GM12878 (cell line): ENCODE results near the gene DNAH8. TPM values are rescaled to one million over a fixed set of nuclear protein-coding genes. Genes with fewer than 3 reads are reported as not detected.
A peak's percentile ranks its signal among the peaks of the same experiment; 100 is the strongest.

Experiments used
- BCL11A ChIP-seq: IDR thresholded peaks from 2 replicates; pipeline ENCODE4 v1.6.1; 2011; ENCODE audit warnings: low read depth, low read length
- CHD1 ChIP-seq: IDR thresholded peaks from 2 replicates; pipeline ENCODE4 v1.6.1; 2012; ENCODE audit warnings: low read depth, low read length, improper control_type of control experiment
- EGR1 ChIP-seq, 2 experiments: IDR thresholded peaks; 1 replicate in 1 of 2; 2 replicates in 1 of 2; pipeline ENCODE4 v1.6.1; 2011 to 2012; ENCODE audit warnings: low read depth in 2 of 2, low read length in 2 of 2, borderline replicate concordance in 1 of 2, mild to moderate bottlenecking in 1 of 2, moderate library complexity in 1 of 2
- EP300 ChIP-seq, 2 experiments: fragments of 150-350 bp in 1 of 2; IDR thresholded peaks; 2 replicates each; pipeline ENCODE4 v1.6.1; 2011 to 2012; ENCODE audit warnings: low read depth in 2 of 2, low read length in 2 of 2, borderline replicate concordance in 1 of 2, improper control_type of control experiment in 1 of 2, inconsistent platforms in 1 of 2; ENCODE audit not compliant: control insufficient read depth in 1 of 2
- FOS ChIP-seq: IDR thresholded peaks from 3 replicates; pipeline ENCODE4 v1.6.1; 2011; ENCODE audit warnings: borderline replicate concordance; ENCODE audit not compliant: insufficient read length; ENCODE audit errors: extremely low read depth
- IKZF2 ChIP-seq, 2 experiments: fragments of 450-650 bp; IDR thresholded peaks; 2 replicates each; pipeline ENCODE4 v1.6.1; 2017; ENCODE audit warnings: mild to moderate bottlenecking in 2 of 2, moderate library complexity in 2 of 2
- MEF2A ChIP-seq: IDR thresholded peaks from 2 replicates; pipeline ENCODE4 v1.6.1; 2011; ENCODE audit warnings: low read depth, mild to moderate bottlenecking, low read length, moderate library complexity; ENCODE audit not compliant: insufficient read depth
- MTA2 ChIP-seq: fragments of 450-650 bp; IDR thresholded peaks from 2 replicates; pipeline ENCODE4 v1.6.1; 2016; ENCODE audit warnings: low read depth, mild to moderate bottlenecking, moderate library complexity
- RBBP5 ChIP-seq: fragments of 200-600 bp; sonication (generic); conservative IDR thresholded peaks from 2 replicates; pipeline ENCODE4 v1.6.1; 2016
- SMARCA5 ChIP-seq: fragments of 450-650 bp; IDR thresholded peaks from 2 replicates; pipeline ENCODE4 v1.6.1; 2017; ENCODE audit warnings: mild to moderate bottlenecking
- TCF12 ChIP-seq: IDR thresholded peaks from 2 replicates; pipeline ENCODE4 v1.6.1; 2011; ENCODE audit warnings: low read depth, mild to moderate bottlenecking, low read length
- ZNF24 ChIP-seq: fragments of 450-650 bp; IDR thresholded peaks from 2 replicates; pipeline ENCODE4 v1.6.1; 2017; ENCODE audit warnings: antibody characterized with exemption, mild to moderate bottlenecking
- polyA plus RNA-seq, 11 experiments: library from polyadenylated mRNA; depleted of rRNA in 4 of 11; unstranded in 6 of 11; stranded (reverse) in 5 of 11; fragments of >200 nt; fragmentation: Nextera tagmentation in 4 of 11; fragmentation: Illumina TruSeq in 1 of 11; extraction: Ambion mirVana in 4 of 11; extraction: Trizol in 1 of 11; gene quantifications; 1 replicate in 1 of 11; 2 replicates in 10 of 11; pipeline versions ENCODE4 v1.2.1 to v1.2.3, GENCODE V29; 2011 to 2016; ENCODE audit warnings: inconsistent platforms in 2 of 11, missing spikeins in 2 of 11, low read depth in 1 of 11
- total RNA-seq, 4 experiments: library from RNA; depleted of rRNA in 3 of 4; stranded (reverse); fragments of >200 nt in 3 of 4; fragmentation: Illumina TruSeq in 1 of 4; extraction: Trizol in 1 of 4; gene quantifications; 2 replicates each; pipeline versions ENCODE4 v1.2.1 to v1.2.3, GENCODE V29; 2013 to 2021
- TF ChIP-seq, protein P1 (sequence below): fragments of 150-350 bp; IDR thresholded peaks from 2 replicates; pipeline ENCODE4 v1.6.1; 2014; ENCODE audit warnings: mild to moderate bottlenecking, low read depth, low read length
- TF ChIP-seq, protein P2 (sequence below): IDR thresholded peaks from 2 replicates; pipeline ENCODE4 v1.6.1; 2011; ENCODE audit warnings: borderline replicate concordance, low read depth, mild to moderate bottlenecking, moderate library complexity, low read length; ENCODE audit not compliant: insufficient read depth, poor library complexity, severe bottlenecking
- TF ChIP-seq, protein P3 (sequence below): IDR thresholded peaks from 2 replicates; pipeline ENCODE4 v1.6.1; 2011; ENCODE audit warnings: low read depth, low read length, improper control_type of control experiment, borderline replicate concordance
- TF ChIP-seq, protein P4 (sequence below): fragments of 450-650 bp; IDR thresholded peaks from 2 replicates; pipeline ENCODE4 v1.6.1; 2016; ENCODE audit warnings: mild to moderate bottlenecking, moderate library complexity, borderline replicate concordance
- TF ChIP-seq, protein P5 (sequence below): fragments of 450-650 bp; IDR thresholded peaks from 2 replicates; pipeline ENCODE4 v1.6.1; 2016; ENCODE audit warnings: mild to moderate bottlenecking

DNAH8 gene
- total and polyA plus RNA-seq, 10 of the 15 experiments (the other 5 are each of a cell fraction or from before 2014, with no cell fraction given), result 0.02 to 0.34 (median 0.10) TPM; not detected in 3

DNA sequence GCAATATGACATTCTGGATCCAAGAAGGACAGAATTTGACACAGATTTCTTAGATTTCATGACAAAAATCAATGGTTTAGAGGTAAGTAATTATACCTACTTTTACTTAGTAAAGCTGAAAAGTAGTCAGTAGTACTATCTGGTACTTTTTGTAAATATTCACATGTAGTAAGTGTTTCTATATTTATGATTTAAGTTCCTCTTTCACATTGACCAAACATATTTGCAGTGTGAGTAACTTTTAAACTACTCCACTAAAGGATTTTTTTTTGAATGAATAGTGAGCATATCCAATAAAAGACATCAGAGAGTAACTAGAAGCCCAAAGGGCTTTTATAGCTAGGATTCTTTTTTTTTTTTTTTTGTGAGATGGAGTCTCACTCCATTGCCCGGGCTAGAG, 60.8 kb downstream of the DNAH8 start (continued):
- no peak for TF ChIP-seq FOS
- TF ChIP-seq SMARCA5, result no peak
- TF ChIP-seq, protein P1, sequence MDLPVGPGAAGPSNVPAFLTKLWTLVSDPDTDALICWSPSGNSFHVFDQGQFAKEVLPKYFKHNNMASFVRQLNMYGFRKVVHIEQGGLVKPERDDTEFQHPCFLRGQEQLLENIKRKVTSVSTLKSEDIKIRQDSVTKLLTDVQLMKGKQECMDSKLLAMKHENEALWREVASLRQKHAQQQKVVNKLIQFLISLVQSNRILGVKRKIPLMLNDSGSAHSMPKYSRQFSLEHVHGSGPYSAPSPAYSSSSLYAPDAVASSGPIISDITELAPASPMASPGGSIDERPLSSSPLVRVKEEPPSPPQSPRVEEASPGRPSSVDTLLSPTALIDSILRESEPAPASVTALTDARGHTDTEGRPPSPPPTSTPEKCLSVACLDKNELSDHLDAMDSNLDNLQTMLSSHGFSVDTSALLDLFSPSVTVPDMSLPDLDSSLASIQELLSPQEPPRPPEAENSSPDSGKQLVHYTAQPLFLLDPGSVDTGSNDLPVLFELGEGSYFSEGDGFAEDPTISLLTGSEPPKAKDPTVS, result no peak
- TF ChIP-seq MEF2A, result peak; percentile 78; the same call in 1 of the 2 replicates
- peak in 1 of 2 experiments; percentile 45; a peak in 1 of 4 replicates for TF ChIP-seq EP300 (IDR thresholded peaks at IDR 0.05; ENCODE audit: borderline replicate concordance in 1 of 2, control insufficient read depth in 1 of 2, low read depth in 2 of 2, low read length in 2 of 2)
- TF ChIP-seq, protein P2, sequence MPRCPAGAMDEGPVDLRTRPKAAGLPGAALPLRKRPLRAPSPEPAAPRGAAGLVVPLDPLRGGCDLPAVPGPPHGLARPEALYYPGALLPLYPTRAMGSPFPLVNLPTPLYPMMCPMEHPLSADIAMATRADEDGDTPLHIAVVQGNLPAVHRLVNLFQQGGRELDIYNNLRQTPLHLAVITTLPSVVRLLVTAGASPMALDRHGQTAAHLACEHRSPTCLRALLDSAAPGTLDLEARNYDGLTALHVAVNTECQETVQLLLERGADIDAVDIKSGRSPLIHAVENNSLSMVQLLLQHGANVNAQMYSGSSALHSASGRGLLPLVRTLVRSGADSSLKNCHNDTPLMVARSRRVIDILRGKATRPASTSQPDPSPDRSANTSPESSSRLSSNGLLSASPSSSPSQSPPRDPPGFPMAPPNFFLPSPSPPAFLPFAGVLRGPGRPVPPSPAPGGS, result no peak
- TF ChIP-seq, protein P3, sequence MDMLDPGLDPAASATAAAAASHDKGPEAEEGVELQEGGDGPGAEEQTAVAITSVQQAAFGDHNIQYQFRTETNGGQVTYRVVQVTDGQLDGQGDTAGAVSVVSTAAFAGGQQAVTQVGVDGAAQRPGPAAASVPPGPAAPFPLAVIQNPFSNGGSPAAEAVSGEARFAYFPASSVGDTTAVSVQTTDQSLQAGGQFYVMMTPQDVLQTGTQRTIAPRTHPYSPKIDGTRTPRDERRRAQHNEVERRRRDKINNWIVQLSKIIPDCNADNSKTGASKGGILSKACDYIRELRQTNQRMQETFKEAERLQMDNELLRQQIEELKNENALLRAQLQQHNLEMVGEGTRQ, result no peak
- TF ChIP-seq EGR1 (IDR thresholded peaks at IDR 0.05; ENCODE audit: borderline replicate concordance in 1 of 2, low read depth in 2 of 2, low read length in 2 of 2), result no peak
- no peak for TF ChIP-seq BCL11A
- TF ChIP-seq, protein P4, sequence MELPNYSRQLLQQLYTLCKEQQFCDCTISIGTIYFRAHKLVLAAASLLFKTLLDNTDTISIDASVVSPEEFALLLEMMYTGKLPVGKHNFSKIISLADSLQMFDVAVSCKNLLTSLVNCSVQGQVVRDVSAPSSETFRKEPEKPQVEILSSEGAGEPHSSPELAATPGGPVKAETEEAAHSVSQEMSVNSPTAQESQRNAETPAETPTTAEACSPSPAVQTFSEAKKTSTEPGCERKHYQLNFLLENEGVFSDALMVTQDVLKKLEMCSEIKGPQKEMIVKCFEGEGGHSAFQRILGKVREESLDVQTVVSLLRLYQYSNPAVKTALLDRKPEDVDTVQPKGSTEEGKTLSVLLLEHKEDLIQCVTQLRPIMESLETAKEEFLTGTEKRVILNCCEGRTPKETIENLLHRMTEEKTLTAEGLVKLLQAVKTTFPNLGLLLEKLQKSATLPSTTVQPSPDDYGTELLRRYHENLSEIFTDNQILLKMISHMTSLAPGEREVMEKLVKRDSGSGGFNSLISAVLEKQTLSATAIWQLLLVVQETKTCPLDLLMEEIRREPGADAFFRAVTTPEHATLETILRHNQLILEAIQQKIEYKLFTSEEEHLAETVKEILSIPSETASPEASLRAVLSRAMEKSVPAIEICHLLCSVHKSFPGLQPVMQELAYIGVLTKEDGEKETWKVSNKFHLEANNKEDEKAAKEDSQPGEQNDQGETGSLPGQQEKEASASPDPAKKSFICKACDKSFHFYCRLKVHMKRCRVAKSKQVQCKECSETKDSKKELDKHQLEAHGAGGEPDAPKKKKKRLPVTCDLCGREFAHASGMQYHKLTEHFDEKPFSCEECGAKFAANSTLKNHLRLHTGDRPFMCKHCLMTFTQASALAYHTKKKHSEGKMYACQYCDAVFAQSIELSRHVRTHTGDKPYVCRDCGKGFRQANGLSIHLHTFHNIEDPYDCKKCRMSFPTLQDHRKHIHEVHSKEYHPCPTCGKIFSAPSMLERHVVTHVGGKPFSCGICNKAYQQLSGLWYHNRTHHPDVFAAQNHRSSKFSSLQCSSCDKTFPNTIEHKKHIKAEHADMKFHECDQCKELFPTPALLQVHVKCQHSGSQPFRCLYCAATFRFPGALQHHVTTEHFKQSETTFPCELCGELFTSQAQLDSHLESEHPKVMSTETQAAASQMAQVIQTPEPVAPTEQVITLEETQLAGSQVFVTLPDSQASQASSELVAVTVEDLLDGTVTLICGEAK, result no peak
- no peak for TF ChIP-seq CHD1
- TF ChIP-seq IKZF2 (IDR thresholded peaks at IDR 0.05), result no peak; a peak in 1 of 4 replicates
- TF ChIP-seq ZNF24, result no peak
- TF ChIP-seq MTA2, result peak; percentile 40; the same call in 1 of the 2 replicates
- TF ChIP-seq, protein P5, sequence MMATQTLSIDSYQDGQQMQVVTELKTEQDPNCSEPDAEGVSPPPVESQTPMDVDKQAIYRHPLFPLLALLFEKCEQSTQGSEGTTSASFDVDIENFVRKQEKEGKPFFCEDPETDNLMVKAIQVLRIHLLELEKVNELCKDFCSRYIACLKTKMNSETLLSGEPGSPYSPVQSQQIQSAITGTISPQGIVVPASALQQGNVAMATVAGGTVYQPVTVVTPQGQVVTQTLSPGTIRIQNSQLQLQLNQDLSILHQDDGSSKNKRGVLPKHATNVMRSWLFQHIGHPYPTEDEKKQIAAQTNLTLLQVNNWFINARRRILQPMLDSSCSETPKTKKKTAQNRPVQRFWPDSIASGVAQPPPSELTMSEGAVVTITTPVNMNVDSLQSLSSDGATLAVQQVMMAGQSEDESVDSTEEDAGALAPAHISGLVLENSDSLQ, result no peak
- no peak for TF ChIP-seq TCF12
- TF ChIP-seq RBBP5, result no peak
